IgD-negative memory B cell (primary cell): ENCODE results near the gene ALPL. TPM values are rescaled to one million over a fixed set of nuclear protein-coding genes. Genes with fewer than 3 reads are reported as not detected.

Experiments used
- H3K27ac Mint-ChIP-seq, 3 donors: one replicate each; pipeline ENCODE4 v1.8.0; 2020 to 2022; ENCODE audit warnings: mild to moderate bottlenecking in 3 of 3, mixed read lengths in 3 of 3, moderate library complexity in 1 of 3
- H3K27me3 Mint-ChIP-seq: one replicate; pipeline ENCODE4 v1.8.0; 2021; ENCODE audit warnings: mixed read lengths
- H3K36me3 Mint-ChIP-seq: one replicate; pipeline ENCODE4 v1.8.0; 2020; ENCODE audit warnings: mild to moderate bottlenecking, mixed read lengths
- H3K4me1 Mint-ChIP-seq, 3 donors: one replicate each; pipeline ENCODE4 v1.8.0; 2020 to 2022; ENCODE audit warnings: mixed read lengths in 3 of 3, mild to moderate bottlenecking in 1 of 3
- H3K4me3 Mint-ChIP-seq, 4 donors: one replicate each; pipeline ENCODE4 v1.8.0; 2020 to 2022; ENCODE audit warnings: mild to moderate bottlenecking in 4 of 4, mixed read lengths in 4 of 4, moderate library complexity in 3 of 4
- H3K9me3 Mint-ChIP-seq, 3 donors: one replicate each; pipeline ENCODE4 v1.8.0; 2020 to 2021; ENCODE audit warnings: mixed read lengths in 3 of 3, mild to moderate bottlenecking in 1 of 3
- polyA plus RNA-seq: library from polyadenylated mRNA; unstranded; fragments of 300-500 nt; fragmentation: Illumina TruSeq; gene quantifications from one replicate; pipeline ENCODE4 v1.2.3, GENCODE V29; 2021

ALPL gene
- polyA plus RNA-seq, 1 donor from 2014 or later = 1.4 TPM

DNA sequence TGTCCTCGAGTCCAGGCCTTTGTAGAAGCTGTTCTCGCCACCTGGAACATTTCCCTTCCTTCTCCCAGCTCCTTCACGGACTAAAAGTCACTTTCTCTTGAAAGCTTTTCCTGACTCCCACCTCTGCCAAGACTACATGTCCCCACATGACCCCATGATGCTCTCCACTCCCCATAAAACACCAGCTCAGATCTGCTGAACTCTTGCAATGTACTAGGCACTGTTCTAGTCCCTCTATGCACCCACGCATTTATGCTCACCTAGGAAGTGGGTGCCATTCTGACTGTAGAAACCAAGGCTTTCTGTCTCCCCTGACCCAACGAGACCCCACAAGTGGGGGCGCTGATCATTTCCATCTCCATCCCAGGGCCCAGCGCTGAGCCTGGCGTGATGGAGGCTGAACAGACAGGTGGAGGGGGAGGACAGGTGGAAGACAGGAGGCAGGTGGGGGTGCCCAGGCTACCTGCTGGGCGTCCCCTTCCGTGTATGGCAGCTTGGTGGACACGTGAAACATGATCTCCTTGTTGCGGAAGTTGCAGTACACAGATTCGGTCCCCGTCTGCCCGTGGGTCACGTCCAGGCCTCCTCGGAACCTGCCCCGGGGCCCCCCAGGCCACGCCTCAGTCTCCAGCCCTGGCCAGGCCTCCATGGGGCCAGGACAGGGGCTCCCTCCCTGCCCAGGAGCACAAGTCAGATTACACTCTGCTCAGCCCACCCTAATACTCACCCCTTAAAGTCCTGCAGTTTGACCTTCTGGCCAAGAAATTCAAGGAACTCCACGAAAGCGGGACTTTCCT lies 102.0 kb downstream of the ALPL start:
- Mint-ChIP-seq H3K27ac (no peak overlapping the region), H3K4me1 (peaks cover 4 to 10% (median 7%) of the 10 kb centered on the region in 3 donors), H3K4me3 (no peak overlapping the region), H3K36me3 (no peaks in the 10 kb centered on the region), H3K9me3 (peaks cover 0 to 3% (median 0%) of the 10 kb centered on the region in 3 donors), H3K27me3 (peaks cover 8% of the 10 kb centered on the region)

DNA sequence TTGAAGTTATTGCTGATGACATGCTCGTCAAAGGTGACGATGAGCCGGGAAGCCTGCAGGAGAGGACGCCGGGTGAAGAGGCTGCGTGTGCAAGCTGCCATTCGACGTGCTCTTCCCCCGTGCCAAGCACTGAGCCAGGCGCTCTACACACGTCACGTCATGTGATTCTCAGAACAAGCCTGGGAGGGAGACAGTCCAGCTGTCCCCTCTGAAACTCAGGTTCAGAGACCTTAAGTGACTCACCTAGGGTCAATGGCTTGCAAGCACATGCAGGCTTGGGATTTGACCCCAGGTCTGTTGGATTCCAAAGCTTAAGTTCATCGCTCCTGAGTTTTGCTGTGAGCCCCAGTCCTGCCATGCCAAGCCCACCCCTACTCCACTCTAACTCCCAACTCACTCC lies 102.8 kb downstream of the ALPL start:
- peaks cover 0 to 8% (median 7%) of the 10 kb centered on the region in 3 donors for H3K4me1 Mint-ChIP-seq
- H3K27me3 Mint-ChIP-seq = peaks cover 8% of the 10 kb centered on the region
- peaks cover 0 to 3% (median 0%) of the 10 kb centered on the region in 3 donors for H3K9me3 Mint-ChIP-seq
- no peaks in the 10 kb centered on the region for H3K36me3 Mint-ChIP-seq
- no peak overlapping the region for H3K4me3 Mint-ChIP-seq
- H3K27ac Mint-ChIP-seq = peak overlapping the region in 1 of 3 donors; percentile 67

DNA sequence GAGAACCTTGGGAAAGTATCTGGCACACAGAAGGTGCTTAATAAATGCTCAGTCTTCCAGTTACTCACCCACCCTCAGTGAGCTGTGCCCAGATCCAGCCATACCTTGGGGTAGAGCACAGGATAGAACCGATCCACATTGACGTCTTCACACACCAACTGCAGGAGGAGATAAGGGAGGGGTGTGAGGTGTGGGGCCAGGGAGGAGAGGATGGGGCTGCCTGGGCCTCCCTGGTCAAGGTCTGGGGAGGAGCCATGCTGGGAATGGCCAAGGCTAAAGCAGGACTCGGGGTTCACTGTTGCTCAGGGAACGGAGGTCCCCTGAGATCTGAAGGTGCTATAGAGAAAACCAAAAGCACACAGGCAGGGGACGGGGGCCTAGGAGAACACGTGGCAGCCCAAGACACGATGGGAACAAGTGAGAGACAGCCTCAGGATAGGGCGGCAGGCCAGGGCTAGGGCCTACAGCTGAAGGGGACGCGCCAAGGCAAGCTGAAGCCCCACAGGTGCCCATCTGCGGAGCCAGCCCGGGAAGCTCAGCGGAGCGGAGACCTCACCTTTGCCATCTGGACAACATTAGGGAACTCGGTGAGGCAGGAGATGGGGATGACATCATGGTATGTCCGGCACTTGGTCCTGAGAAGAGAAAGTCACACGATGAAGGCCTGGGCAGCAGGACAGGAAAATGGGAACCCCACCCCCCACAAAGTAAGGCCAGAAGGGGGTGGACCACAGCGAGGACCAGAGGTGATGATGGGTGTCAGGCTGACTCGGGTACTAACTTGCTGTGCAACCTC lies 104.0 kb downstream of the ALPL start:
- Mint-ChIP-seq H3K36me3 (no peaks in the 10 kb centered on the region), H3K9me3 (no peaks in the 10 kb centered on the region), H3K4me1 (no peaks in the 10 kb centered on the region), H3K27me3 (peaks cover under 1% of the 10 kb centered on the region), H3K27ac (peak overlapping the region in 1 of 3 donors; percentile 82), H3K4me3 (peak overlapping the region in 1 of 4 donors; percentile 60)

DNA sequence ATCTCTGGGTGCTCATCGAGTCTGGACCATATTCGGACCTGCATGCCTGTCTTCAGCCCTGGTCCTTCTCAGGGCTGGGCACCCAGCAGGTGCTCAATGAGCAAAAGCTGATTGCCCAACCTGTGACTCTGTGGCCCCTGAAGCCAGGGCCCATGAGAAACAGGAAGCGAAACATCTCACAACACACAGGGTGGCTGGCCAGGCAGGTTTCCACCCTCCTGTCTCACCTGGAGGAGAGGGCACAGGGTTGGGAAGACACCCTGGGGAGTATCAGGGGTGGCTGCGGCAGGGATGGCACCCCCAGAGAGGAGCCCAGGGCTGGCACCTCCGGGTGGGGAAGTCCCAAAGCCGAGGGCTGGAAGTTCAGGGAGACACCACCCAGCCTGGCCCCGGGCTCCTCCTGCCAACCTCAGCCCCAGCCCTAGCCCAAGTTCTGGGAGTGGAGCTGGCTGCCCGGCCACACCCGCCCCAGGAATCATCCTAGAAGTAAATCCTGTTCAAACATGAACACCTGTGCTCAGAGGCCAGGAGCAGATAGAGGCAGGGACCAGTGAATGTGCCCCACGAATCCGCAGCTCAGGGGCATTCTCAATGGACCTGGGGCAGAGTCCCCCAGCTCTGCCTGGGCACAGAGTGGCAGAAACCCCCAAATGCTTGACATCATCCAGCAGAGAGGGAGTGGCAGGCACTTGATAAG lies 105.3 kb downstream of the ALPL start:
- Mint-ChIP-seq H3K36me3 (no peaks in the 10 kb centered on the region), H3K27ac (no peak overlapping the region), H3K9me3 (no peaks in the 10 kb centered on the region), H3K27me3 (no peaks in the 10 kb centered on the region), H3K4me1 (no peaks in the 10 kb centered on the region), H3K4me3 (no peak overlapping the region)

DNA sequence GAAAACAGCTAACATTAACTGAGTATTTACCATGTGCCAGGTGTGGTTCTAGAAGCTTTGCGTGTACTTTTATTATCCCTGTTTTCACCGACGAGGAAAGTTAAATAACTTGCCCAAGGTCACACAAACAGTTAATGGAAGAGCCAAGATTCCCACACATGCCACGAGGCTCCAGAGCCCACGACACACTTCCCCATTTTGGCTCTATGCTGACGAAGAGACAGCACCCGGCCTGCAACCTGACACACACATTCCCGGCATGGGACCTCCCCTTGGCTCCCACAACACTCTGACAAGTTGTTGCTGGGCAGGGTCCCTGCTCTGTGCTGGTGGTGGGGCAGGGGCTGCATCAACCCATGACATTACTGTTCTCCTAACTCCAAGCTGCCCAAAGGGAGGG lies 107.1 kb downstream of the ALPL start:
- H3K27me3 Mint-ChIP-seq = peaks cover 4% of the 10 kb centered on the region
- H3K36me3 Mint-ChIP-seq = no peaks in the 10 kb centered on the region
- no peaks in the 10 kb centered on the region for H3K9me3 Mint-ChIP-seq
- no peak overlapping the region for H3K27ac Mint-ChIP-seq
- H3K4me1 Mint-ChIP-seq = peaks cover 0 to under 1% (median 0%) of the 10 kb centered on the region in 3 donors
- no peak overlapping the region for H3K4me3 Mint-ChIP-seq

DNA sequence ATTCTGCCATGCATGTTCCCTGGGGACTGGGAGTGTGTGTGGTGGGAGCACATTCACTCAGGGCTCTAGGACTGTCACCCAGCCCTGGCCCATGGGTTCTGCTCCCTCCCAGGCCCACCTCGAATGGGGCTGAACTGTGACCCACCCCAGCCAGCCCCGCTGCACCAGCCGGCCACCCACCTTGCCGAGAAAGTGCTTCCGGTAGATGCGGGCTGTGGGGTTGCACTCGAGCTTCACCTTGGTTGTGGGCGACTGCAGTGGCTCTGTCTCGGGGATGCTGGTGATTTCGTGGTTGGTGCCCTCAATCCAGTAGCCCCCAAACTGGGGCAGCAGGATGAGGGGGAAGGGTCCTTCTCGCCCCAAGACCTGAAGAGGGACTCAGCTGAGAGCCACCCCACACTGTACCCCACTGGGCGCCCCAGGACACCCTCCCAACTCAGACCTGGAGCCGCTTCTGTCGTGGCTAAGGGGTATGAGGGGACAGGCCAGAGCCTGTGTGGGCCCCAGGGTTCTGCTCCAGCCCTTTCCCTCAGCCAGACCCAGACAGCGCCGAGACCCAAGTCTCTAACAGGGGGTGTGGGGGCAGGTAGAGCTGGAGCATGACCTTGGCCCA lies 108.0 kb downstream of the ALPL start:
- H3K4me3 Mint-ChIP-seq = no peak overlapping the region
- no peaks in the 10 kb centered on the region for H3K36me3 Mint-ChIP-seq
- peaks cover 10% of the 10 kb centered on the region for H3K27me3 Mint-ChIP-seq
- H3K27ac Mint-ChIP-seq = no peak overlapping the region
- H3K9me3 Mint-ChIP-seq = no peaks in the 10 kb centered on the region
- H3K4me1 Mint-ChIP-seq = peaks cover 0 to 5% (median 0%) of the 10 kb centered on the region in 3 donors

DNA sequence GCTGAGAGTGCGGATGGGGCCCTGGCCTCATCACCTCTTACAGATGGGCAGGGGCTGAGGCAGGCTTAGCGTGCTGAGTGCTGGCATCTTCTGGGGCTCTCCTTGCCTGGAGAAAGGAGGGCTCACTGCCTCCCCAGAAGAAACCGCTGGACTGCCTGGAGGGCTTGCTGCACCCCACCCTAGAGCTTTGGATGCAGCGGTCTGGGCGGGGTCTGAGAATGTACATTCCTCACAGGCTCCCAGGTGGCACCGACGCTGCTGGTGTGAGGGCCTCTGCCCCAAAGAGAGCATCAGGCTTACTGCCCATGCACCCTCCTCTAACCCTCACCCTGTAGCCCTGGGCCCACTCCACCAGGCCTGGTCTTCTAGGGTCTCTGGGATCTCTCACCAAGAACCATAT lies 108.8 kb downstream of the ALPL start:
- H3K27me3 Mint-ChIP-seq = peaks cover 12% of the 10 kb centered on the region
- no peaks in the 10 kb centered on the region for H3K9me3 Mint-ChIP-seq

DNA sequence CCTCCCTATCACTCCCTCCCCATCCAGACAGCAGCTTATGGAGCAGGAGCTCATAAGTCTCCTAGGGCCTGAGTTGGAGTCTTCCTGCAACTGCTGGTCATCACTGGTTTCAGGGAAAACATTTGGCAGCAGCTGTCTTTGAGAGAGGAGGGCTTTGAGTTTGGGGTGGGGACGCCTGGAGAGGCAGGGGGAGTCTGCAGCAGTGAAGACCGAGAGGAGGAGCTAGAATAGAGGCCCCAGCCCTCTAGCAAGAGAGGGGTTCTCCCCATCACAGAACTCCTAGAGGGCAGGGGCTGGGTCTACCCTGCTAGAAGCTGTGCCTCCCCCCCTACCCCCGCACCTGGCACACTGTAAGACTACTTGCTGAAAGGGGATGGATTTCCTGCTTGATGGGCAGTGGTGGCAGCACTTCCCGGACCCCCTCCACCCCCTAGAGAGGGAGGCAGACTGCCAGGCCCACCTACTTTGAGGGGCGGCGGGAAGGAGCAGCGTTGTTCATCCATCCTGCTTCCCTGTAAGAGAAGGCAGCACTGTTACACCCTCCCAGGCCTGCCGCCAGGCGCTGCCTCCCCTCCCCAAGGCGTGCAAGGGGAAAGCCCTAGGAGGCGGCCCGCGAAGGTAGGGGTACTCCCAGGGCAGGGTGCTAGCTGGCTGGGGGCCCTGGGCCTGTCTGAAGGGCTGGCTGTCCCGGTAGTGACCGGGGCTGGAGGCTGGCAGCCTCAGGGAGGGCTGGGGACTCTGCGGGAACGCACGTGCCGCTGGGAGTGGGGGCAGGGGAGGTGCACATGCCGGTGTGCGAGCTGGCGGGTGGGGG lies 109.5 kb downstream of the ALPL start:
- H3K4me3 Mint-ChIP-seq = no peak overlapping the region
- H3K4me1 Mint-ChIP-seq = peaks cover 0 to 7% (median 0%) of the 10 kb centered on the region in 3 donors
- H3K9me3 Mint-ChIP-seq = no peaks in the 10 kb centered on the region
- no peak overlapping the region for H3K27ac Mint-ChIP-seq
- H3K27me3 Mint-ChIP-seq = peaks cover 12% of the 10 kb centered on the region
- H3K36me3 Mint-ChIP-seq = no peaks in the 10 kb centered on the region

More for the DNA sequence above, 108.8 kb downstream of the ALPL start:
- H3K4me1 Mint-ChIP-seq = peaks cover 0 to 7% (median 0%) of the 10 kb centered on the region in 3 donors
- no peak overlapping the region for H3K4me3 Mint-ChIP-seq
- no peaks in the 10 kb centered on the region for H3K36me3 Mint-ChIP-seq
- no peak overlapping the region for H3K27ac Mint-ChIP-seq

DNA sequence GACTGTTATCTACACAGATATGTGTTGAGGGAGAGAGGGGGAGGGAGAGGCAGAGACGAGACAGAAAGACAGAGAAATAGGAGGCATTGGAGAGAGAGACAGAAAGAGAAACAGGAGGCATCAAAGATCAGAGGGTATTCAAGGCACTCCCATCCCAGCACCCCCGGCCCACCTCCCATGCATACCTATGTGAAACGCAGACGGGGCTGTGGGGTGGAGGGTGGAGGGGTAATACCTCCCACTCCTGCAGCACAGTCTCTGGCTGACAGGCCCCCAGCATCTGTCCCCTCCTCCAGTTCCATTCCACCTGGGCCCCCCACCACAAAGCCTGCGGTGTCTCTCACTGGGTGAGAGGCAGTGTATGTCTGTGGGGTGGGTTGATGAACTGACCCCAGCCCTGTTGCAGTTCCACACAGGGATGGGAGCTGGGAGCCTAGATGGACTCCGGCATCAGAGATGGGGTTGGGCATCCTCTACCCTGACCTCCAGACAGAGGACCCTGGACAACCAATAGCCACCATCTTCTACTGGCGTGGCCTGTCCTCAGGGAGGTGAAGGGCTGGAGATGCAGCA lies 110.2 kb downstream of the ALPL start:
- H3K27me3 Mint-ChIP-seq = peaks cover 12% of the 10 kb centered on the region

DNA sequence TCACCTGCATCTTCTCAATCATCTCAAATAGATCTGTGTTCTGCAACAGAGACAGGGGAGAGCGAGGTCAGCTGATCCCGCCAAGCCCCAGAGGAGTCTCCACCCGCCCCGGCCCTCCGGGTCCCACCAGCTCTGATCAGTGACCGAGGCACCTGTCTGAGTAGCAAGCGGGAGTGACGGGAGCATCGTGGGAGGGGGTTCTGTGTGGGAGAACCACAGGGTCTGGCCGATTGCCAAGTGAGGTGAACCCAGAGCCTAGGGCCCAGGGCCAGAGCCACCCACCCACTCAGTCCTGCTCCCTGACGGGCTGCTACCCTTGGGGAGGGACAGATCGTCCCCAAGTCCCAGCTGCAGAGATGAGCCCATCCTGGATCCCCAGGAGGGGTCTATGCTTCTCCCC lies 110.8 kb downstream of the ALPL start:
- peaks cover 12% of the 10 kb centered on the region for H3K27me3 Mint-ChIP-seq
- no peaks in the 10 kb centered on the region for H3K9me3 Mint-ChIP-seq
- no peak overlapping the region for H3K4me3 Mint-ChIP-seq
- peaks cover 0 to 7% (median 0%) of the 10 kb centered on the region in 3 donors for H3K4me1 Mint-ChIP-seq
- no peak overlapping the region for H3K27ac Mint-ChIP-seq
- H3K36me3 Mint-ChIP-seq = no peaks in the 10 kb centered on the region

More for the DNA sequence above, 110.2 kb downstream of the ALPL start:
- Mint-ChIP-seq H3K9me3 (no peaks in the 10 kb centered on the region), H3K4me1 (peaks cover 0 to 7% (median 0%) of the 10 kb centered on the region in 3 donors), H3K36me3 (no peaks in the 10 kb centered on the region), H3K4me3 (no peak overlapping the region), H3K27ac (no peak overlapping the region)

DNA sequence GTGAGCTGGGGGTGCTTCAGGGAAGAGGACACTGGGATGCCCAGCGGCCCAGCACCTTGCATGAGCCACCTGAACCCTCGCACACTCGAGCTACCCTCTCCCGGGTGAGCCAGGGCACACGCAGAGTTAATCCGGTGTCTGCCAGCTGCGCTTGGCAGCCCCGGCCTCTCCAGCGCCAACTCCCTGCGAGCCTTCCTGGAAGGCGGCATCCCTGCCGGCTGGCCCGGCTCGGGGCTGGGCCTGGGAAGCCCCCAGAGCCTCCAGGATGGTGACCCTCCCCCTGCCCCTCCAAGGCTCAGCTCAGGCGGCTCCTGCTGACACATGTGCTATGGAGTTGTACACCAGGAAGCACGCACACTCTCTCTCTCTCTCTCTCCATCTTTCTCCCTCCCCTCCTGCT lies 111.3 kb downstream of the ALPL start:
- H3K9me3 Mint-ChIP-seq = no peaks in the 10 kb centered on the region
- H3K4me1 Mint-ChIP-seq = peaks cover 0 to 7% (median 0%) of the 10 kb centered on the region in 3 donors
- no peaks in the 10 kb centered on the region for H3K36me3 Mint-ChIP-seq
- H3K4me3 Mint-ChIP-seq = no peak overlapping the region
- peaks cover 12% of the 10 kb centered on the region for H3K27me3 Mint-ChIP-seq
- H3K27ac Mint-ChIP-seq = no peak overlapping the region

DNA sequence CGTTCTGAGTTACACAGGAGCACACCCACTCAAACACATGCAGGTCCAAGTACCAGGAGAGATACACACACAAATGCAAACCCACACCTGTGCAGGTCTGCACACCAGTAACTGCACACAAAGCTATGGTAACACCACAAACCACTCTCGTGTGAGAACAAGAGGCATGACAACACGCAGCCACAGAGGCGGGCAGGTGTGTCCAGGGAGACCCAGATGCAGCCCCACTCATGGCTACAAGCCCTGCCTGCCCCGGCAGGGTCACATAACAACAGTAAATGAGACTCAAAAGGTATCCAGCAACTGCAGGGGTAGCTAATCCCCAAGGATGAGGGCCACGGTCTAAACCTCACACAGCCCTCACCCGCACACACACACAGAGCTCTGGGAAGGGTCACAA lies 111.8 kb downstream of the ALPL start:
- no peaks in the 10 kb centered on the region for H3K9me3 Mint-ChIP-seq
- peak overlapping the region in 1 of 4 donors; percentile 70 for H3K4me3 Mint-ChIP-seq
- H3K27me3 Mint-ChIP-seq = peaks cover 15% of the 10 kb centered on the region
- H3K4me1 Mint-ChIP-seq = peaks cover 0 to 7% (median 0%) of the 10 kb centered on the region in 3 donors
- no peaks in the 10 kb centered on the region for H3K36me3 Mint-ChIP-seq
- peak overlapping the region in 1 of 3 donors; percentile 15 for H3K27ac Mint-ChIP-seq

DNA sequence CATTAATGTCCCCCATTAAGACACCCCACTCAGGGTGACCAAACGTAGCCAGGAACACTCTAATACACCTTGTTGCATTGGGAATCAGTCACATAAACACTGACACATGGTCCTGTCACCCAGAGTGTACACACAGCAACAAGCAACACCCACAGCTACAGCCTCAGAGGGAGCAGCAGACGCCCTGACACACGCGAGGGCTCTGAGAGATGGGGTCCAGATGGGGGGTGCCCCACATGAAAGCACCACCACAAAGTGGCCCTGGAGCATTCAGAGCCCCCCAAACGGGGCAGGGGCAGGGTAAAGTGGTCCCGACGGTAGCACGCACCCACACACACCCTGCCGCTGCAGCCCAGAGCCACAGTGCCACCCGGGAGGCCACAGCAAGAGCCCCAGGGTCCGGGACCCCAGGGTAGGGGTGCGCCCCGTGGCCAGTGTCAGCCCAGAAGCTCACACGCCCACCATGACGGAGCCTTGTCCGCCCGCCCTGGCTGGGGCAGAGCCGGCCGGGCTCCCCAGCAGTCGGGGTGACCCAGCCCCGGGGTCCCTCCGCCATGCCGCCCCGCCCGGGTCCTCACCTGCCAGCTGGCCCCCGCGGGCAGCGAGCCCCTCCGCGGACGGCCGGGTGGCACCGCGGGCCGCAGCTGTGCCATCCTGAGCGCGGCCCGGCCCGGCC lies 112.7 kb downstream of the ALPL start:
- Mint-ChIP-seq H3K36me3 (no peaks in the 10 kb centered on the region), H3K4me1 (peaks cover 0 to 7% (median 0%) of the 10 kb centered on the region in 3 donors), H3K27ac (no peak overlapping the region), H3K27me3 (peaks cover 20% of the 10 kb centered on the region), H3K4me3 (peak overlapping the region; percentile 16 to 60 (median 36)), H3K9me3 (no peaks in the 10 kb centered on the region)
